ENCODE data around the gene IDUA. TPM values are rescaled to one million over a fixed set of nuclear protein-coding genes. Genes with fewer than 3 reads are reported as not detected.

The IDUA gene
- total and polyA plus RNA-seq, 10 of the 15 experiments (the other 5 are each of a cell fraction or from before 2014, with no cell fraction given), result 0.05 to 7.6 (median 1.4) TPM; not detected in 1

DNA sequence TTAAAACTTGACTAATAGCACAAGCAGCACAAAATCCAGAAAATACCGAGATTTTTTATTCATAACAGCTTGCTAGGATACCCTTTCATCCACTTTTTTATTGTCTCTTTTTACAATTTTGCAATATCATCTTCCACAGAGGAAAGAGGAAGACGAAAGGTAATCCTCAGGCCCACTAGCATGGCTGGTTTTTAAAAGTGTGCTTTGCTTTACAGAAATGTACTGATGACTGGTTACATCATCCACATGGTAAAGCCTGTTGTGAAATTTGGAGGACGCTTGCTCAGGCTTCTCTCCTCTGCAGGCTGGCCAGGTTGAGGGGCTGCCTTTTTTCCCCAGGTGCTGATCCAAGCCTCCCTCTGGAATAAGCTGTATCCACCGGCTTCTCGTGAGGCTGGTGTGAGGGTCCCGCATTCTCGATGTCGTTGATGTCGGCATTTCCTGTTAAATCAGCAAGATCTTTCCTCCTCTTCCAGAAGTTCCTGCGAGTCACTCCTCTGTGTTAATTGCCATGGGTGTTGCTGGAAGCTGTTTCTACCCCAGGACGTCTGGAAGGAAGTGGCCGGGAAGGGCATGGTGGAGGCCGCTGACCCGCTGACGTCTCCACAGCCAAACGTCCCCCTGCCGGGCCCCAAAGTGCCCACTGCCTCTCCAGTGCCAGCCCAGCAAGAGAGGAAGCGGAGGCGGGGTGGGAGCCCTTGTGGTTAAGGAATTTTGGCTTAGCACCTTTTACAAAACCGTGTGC is 7.7 kb upstream of the IDUA start:
- in situ Hi-C loops (cut with MboI), result no loop called here
- Histone ChIP-seq H3K4me1 (ENCODE audit: control insufficient read depth, insufficient read depth, low read length) (no peaks in the 10 kb centered on the region), H3K4me2 (ENCODE audit: control insufficient read depth, insufficient read depth) (no peak overlapping the region), H2AFZ (ENCODE audit: control insufficient read depth, low read depth, low read length) (no peak overlapping the region), H3K27me3 (replicated peaks in 1 of 2; ENCODE audit: control insufficient read depth in 2 of 2, insufficient read depth in 2 of 2, low read length in 1 of 2) (no peaks in the 10 kb centered on the region), H3K9ac (ENCODE audit: control insufficient read depth, insufficient read depth, low read length) (no peak overlapping the region), H3K79me2 (ENCODE audit: control insufficient read depth, insufficient read depth, low read length) (no peaks in the 10 kb centered on the region), H4K20me1 (ENCODE audit: control insufficient read depth, insufficient read depth) (no peaks in the 10 kb centered on the region), H3K27ac (ENCODE audit: control insufficient read depth, insufficient read depth) (no peak overlapping the region), H3K36me3 (ENCODE audit: control insufficient read depth in 2 of 2, insufficient read depth in 2 of 2, low read length in 1 of 2) (no peaks in the 10 kb centered on the region), H3K9me3 (replicated peaks; ENCODE audit: control insufficient read depth, insufficient read depth, low read length) (no peaks in the 10 kb centered on the region; the same call in 2 of the 3 replicates), H3K4me3 (no peak overlapping the region)
- WGBS (ENCODE audit: insufficient coverage, insufficient replicate concordance, low lambda C conversion rate, missing lambda C conversion rate), result 36% methylated on average over 20 of the region's 20 CpGs
- SMC1A ChIA-PET (ENCODE audit: uncharacterized antibody, unreplicated experiment), result no interaction called here
- TF ChIP-seq DPF2 (IDR thresholded peaks at IDR 0.05) (no peak), MEF2B (IDR thresholded peaks at IDR 0.05; ENCODE audit: partially characterized antibody, poor library complexity, severe bottlenecking) (no peak), RUNX3 (IDR thresholded peaks at IDR 0.05; ENCODE audit: low read length) (no peak), ASH2L (IDR thresholded peaks at IDR 0.05; ENCODE audit: borderline replicate concordance, low read depth) (no peak), HDGF (IDR thresholded peaks at IDR 0.05) (no peak), CBX3 (IDR thresholded peaks at IDR 0.05; ENCODE audit: borderline replicate concordance, low read depth) (no peak)
- CTCF ChIA-PET, result no interaction called here
- FAIRE-seq (no peak), ATAC-seq (no peak), DNase-seq (ENCODE audit: low read depth, low spot score) (no peak)
- POLR2A ChIA-PET, result no interaction called here
- no TSS peak for BruUV-seq (replicated peaks)
- RAD21 ChIA-PET (ENCODE audit: unreplicated experiment), result no interaction called here
- intact Hi-C loops (cut with micrococcal nuclease; ENCODE audit: unreplicated experiment), result no loop called here

DNA sequence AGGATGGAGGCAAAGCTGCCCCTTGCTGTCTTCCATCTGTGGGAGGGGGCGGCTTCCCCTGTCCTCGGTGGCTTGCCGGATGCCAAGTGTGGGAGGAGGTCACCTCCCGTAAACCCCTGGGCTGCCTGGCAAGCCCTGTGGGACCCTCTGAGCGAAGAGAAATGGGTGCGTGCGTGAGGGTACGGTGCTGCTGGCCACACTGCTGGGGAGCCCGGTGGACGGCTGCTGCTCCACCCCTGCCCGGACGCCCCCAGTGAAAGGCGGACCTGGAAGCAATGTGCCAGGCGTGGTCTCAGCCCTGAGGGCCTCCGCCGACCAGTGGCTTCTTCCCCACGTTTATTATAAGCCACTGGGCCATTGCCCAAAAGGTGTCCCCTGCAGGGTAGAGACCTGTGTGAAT is 4.6 kb upstream of the IDUA start:
- DNase-seq (ENCODE audit: low read depth, low spot score) (no peak), ATAC-seq (no peak), FAIRE-seq (no peak)
- H3K27ac ChIP-seq (ENCODE audit: control insufficient read depth, insufficient read depth), result no peak overlapping the region
- SMC1A ChIA-PET (ENCODE audit: uncharacterized antibody, unreplicated experiment), result no interaction called here
- no peak overlapping the region for H3K9ac ChIP-seq (ENCODE audit: control insufficient read depth, insufficient read depth, low read length)
- H3K27me3 ChIP-seq (replicated peaks in 1 of 2; ENCODE audit: control insufficient read depth in 2 of 2, insufficient read depth in 2 of 2, low read length in 1 of 2), result no peaks in the 10 kb centered on the region
- no peaks in the 10 kb centered on the region for H3K79me2 ChIP-seq (ENCODE audit: control insufficient read depth, insufficient read depth, low read length)
- H2AFZ ChIP-seq (ENCODE audit: control insufficient read depth, low read depth, low read length), result no peak overlapping the region
- no peak overlapping the region for H3K4me2 ChIP-seq (ENCODE audit: control insufficient read depth, insufficient read depth)
- intact Hi-C loops (cut with micrococcal nuclease; ENCODE audit: unreplicated experiment), result loop anchor here (10.0 kb wide), 1 partner anchor 87 kb away; no protein-coding TSS in a partner anchor
- no peaks in the 10 kb centered on the region for H3K36me3 ChIP-seq (ENCODE audit: control insufficient read depth in 2 of 2, insufficient read depth in 2 of 2, low read length in 1 of 2)
- in situ Hi-C loops (cut with MboI), result no loop called here
- H4K20me1 ChIP-seq (ENCODE audit: control insufficient read depth, insufficient read depth), result no peaks in the 10 kb centered on the region
- POLR2A ChIA-PET, result no interaction called here
- peaks cover 8% of the 10 kb centered on the region; the same call in 1 of the 2 replicates for H3K4me1 ChIP-seq (ENCODE audit: control insufficient read depth, insufficient read depth, low read length)
- H3K4me3 ChIP-seq, result no peak overlapping the region
- CTCF ChIA-PET, result no interaction called here
- WGBS (ENCODE audit: insufficient coverage, insufficient replicate concordance, low lambda C conversion rate, missing lambda C conversion rate), result 69% methylated on average over 17 of the region's 17 CpGs
- BruUV-seq (replicated peaks), result no TSS peak
- RAD21 ChIA-PET (ENCODE audit: unreplicated experiment), result no interaction called here
- no peaks in the 10 kb centered on the region for H3K9me3 ChIP-seq (replicated peaks; ENCODE audit: control insufficient read depth, insufficient read depth, low read length)
- TF ChIP-seq BRCA1 (IDR thresholded peaks at IDR 0.05; ENCODE audit: low read depth, low read length), result no peak
- TF ChIP-seq CHD1 (IDR thresholded peaks at IDR 0.05; ENCODE audit: low read depth, low read length), result no peak

All from GM12878 (cell line).